ENCODE data around the gene AOPEP.
A peak's percentile ranks its signal among the peaks of the same experiment; 100 is the strongest.

AOPEP gene

DNA sequence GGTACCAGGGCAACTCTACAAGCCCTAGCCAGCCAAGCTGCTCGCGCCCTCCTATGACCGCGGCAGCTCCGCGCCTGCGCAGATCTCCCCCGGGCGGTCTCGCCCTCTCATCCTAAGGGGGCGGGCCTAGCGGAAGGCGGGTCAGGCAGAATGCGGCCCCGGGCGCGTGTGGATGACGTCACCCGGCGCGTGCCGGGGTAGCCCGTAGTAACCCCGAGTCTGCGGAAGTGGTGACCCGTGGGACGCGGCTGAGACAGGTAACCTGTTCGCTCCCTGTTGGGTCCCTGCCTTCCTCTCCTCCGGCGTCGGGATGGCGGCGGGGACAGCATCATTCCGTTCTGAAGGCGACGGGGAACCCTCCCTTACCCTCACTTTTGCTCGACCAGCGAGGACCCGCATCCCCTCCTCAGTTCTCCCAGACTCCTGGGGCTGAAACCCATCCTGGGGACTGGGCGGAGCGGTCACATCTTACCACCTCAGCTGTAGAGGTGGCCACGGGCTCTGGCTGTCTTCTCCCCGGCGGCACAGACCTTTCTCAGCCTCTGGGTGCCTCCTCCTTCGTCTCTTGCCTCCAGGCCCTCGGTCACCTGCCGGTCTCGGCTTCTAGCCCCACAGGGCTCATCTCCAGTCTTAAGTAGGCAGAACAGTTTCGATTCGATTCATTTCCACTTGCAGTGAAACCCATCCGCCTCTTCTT is at the start of gene AOPEP:
AOPEP (plus strand) TSS at position 205 of the 697 bp plus-strand sequence. CDS start 33,085 bp downstream, outside the sequence.
- peak; percentile 97 for DNase-seq (ENCODE audit: low read depth)

DNA sequence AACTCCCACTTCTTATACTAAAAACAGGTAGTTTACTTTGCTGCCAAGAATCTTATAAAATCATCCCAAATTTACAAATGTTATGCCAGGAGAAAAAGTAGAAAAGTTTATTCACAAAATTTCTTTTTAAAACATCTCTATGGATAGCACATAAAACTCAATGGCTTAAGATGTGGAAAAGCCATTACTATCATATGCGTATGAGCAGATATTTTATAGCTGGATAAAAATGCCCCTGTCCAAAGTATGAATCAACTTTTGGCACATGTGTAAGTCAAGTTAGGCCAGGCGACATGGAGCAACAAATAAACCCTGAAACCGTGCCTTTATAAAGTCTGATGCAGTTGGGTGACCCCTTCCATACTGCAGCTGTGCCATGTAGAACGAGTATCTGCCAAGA is 48.6 kb upstream of the AOPEP start:
- DNase-seq (ENCODE audit: low read depth), result no peak

GRCh38 chr9:94679587-94679986 is 46.9 kb upstream of the AOPEP start:
- DNase-seq (ENCODE audit: low read depth), result no peak

GRCh38 chr9:94680020-94680419 is 46.5 kb upstream of the AOPEP start:
- DNase-seq (ENCODE audit: low read depth), result no peak

DNA sequence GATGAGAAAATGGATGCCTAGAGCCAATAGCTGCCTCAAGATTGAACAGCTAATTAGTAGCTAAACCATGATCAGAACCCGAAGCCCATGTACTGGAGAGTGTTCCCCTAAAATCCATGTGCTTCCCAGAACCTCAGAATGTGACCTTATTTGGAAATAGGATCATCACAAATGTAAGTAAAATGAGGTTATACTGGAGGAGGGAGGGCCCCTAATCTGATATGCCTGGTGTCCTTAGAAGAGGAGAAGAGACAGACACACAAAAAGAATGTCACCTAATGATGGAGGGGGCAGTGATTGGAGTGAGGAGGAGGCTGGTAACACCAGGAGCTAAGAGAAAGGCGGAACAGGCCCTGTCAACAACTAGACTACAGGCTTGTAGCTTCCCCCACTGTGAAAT is 45.9 kb upstream of the AOPEP start:
- DNase-seq (ENCODE audit: low read depth), result no peak

DNA sequence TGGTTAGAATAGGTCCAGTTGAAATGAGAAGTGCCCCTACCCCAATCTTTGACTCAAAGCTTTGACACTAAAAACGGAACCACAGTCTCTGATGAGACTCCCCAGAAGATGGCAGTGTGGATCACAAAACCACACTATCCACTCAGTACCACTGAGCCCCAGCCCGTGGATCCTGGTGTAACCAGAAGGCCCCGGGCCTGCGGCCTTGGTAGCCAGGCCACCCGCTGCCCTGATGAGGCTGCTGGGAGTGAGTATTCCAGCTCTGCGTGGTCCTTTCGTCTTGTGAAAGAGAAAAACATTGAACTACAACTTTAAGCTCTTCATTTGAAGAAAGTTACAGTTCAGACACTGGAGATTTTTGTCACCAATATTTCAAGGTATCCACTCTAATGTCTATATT is 45.0 kb upstream of the AOPEP start:
- peak; percentile 15 for DNase-seq (ENCODE audit: low read depth)

- no peak for DNase-seq (ENCODE audit: low read depth)
Observed at GRCh38 chr9:94685359-94685758, 41.1 kb upstream of the AOPEP start.

DNA sequence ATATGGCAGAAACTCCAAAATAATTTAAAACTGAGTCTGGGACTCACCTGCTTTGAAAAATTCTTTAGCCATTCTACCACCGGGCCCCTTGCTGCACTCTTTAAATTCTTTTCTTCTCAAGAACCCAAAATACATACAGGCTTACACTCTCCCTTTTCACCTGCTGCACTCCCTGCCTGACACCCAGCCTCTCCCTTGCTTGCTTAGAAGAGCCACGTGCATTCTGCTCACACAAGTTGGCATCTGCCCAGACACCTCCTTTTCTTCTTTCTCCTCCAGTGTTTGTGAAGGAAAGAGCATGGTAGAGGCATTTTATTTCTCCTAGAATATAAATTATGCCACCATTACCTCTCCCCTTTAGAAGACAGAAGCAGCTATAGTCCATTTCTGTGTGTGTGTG is 39.0 kb upstream of the AOPEP start:
- DNase-seq (ENCODE audit: low read depth), result no peak

DNA sequence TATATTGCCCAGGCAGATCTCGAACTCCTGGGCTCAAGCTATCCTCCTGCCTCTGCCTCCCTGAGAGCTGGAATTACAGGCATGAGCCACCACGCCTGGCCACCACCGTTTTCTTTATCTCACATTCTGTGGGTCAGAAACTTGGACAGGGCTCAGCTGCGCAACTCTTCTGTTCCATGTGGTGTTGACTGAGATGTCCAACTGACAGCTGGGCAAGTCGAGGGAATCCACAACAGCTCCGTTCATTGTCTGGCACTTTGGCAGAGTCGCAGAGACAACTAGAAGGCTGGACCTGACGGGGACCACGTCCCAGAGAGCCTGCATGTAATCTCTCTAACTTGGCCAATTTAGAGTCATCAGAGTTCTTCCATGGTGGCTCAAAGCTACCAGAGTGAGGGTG is 36.2 kb upstream of the AOPEP start:
- DNase-seq (ENCODE audit: low read depth), result no peak

- DNase-seq (ENCODE audit: low read depth), result no peak
Observed at GRCh38 chr9:94692601-94693000, 33.9 kb upstream of the AOPEP start.

- no peak for DNase-seq (ENCODE audit: low read depth)
Observed at GRCh38 chr9:94693485-94694204, 32.9 kb upstream of the AOPEP start.

DNA sequence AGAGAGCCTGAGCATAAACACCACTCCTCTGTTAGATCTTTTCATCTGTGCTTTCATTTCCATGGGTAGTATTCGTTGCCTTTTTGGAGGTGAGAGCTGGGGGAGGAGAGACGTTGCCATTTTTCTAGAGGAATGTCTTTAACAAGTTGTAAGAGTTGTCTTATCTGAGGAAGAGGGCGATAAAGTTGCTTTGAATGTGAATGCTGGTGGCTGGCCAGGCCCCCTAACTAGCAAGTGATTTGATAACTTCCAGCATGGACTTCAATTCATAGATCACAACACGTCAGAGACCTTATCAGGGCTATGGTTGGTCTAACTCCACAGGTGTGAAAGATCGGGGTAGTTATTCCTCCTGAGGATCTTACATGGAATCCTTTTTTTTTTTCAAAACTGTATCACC is 30.0 kb upstream of the AOPEP start:
- DNase-seq (ENCODE audit: low read depth), result no peak

- no peak for DNase-seq (ENCODE audit: low read depth)
Observed at GRCh38 chr9:94697972-94698581, 28.4 kb upstream of the AOPEP start.

GRCh38 chr9:94699715-94700373 is 26.7 kb upstream of the AOPEP start:
- no peak for DNase-seq (ENCODE audit: low read depth)

- DNase-seq (ENCODE audit: low read depth), result no peak
Observed at GRCh38 chr9:94700445-94700844, 26.1 kb upstream of the AOPEP start.

GRCh38 chr9:94703488-94704140 is 22.9 kb upstream of the AOPEP start:
- DNase-seq (ENCODE audit: low read depth), result no peak

- no peak for DNase-seq (ENCODE audit: low read depth)
Observed at GRCh38 chr9:94705162-94705702, 21.3 kb upstream of the AOPEP start.

GRCh38 chr9:94706922-94707321 is 19.6 kb upstream of the AOPEP start:
- no peak for DNase-seq (ENCODE audit: low read depth)

- DNase-seq (ENCODE audit: low read depth), result no peak
Observed at GRCh38 chr9:94713436-94714215, 12.9 kb upstream of the AOPEP start.

GRCh38 chr9:94714494-94714893 is 12.0 kb upstream of the AOPEP start:
- DNase-seq (ENCODE audit: low read depth), result no peak

DNA sequence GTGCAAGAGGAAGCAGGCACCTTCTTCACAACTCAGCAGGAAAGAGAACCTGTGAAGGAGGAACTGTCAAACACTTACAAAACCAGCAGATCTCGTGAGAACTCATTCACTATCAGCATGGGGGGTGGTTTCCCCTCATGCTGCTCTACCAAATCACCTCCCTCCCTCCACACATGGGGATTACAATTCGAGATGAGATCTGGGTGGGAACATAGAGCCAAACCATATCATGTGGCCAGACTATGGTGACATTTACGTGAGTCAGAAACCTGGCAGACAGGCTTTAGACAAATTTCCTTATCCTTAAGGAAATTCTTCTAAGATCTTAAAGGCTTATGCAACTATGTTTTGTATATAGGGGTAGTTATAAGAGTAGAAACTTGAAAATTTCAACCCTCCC is 8.7 kb upstream of the AOPEP start:
- no peak for DNase-seq (ENCODE audit: low read depth)
